Stimulated activated CD4-positive, alpha-beta T cell treated with anti-CD3 and anti-CD28 coated beads, TNF-alpha, amount 100 ng/mL, for 1 hour (primary cell): ENCODE measurements around the gene EFNA4.
"Not testable (repeated sequence)": the region's sequence is repeated elsewhere in the genome, so short reads cannot be mapped to it uniquely, and the experiment has no call there.

Source experiments
- DNase-seq, 3 donors: peaks; one replicate each; pipeline ENCODE4 v3.0.0-alpha.2; 2020; ENCODE audit warnings: low read depth in 3 of 3, low spot score in 1 of 3

The EFNA4 gene

GRCh38 chr1:155116113-155116764 lies 52.7 kb downstream of the EFNA4 start:
- no peak for DNase-seq

GRCh38 chr1:155117610-155118009 lies 54.1 kb downstream of the EFNA4 start:
- DNase-seq, result no peak

- not testable (repeated sequence) for DNase-seq
Observed at GRCh38 chr1:155118090-155118489, 54.5 kb downstream of the EFNA4 start.
